ENCODE data around the gene CD74.

CD74 gene

GRCh38 chr5:150409638-150410523 is 2.8 kb downstream of the CD74 start:
- peak; percentile 90 for DNase-seq

- DNase-seq, result no peak
These were observed 4.3 kb downstream of the CD74 start for GRCh38 chr5:150408231-150408943.

DNA sequence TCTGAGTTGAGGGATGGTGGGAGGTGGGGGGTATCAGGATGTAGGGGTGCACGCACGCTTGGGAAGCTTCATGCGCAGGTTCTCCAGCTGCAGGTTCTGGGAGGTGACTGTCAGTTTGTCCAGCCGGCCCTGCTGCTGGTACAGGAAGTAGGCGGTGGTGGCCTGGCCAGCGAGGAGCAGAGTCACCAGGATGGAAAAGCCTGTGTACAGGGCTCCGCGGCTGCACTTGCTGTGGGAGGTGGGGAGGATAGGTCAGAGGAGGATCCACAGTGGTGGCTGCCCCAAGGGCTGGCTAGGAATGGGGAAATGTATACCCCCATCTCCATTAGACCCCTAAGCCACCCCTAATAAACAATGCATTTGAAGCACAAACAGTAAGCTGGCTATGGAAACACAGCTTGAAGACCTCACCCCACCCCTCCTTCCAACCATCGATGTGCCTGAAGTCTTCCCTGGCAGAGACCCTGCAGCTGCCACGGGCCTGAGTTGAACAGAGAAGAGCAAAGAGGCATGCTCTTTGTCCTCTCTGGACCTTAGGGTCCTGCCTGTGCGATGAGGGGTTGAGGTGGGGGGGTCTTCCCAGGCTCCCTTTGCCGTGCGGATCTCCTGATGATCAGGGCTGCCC is 5.5 kb downstream of the CD74 start:
- DNase-seq, result no peak

- no peak for DNase-seq
These were observed 6.0 kb downstream of the CD74 start for GRCh38 chr5:150406723-150407095.

DNA sequence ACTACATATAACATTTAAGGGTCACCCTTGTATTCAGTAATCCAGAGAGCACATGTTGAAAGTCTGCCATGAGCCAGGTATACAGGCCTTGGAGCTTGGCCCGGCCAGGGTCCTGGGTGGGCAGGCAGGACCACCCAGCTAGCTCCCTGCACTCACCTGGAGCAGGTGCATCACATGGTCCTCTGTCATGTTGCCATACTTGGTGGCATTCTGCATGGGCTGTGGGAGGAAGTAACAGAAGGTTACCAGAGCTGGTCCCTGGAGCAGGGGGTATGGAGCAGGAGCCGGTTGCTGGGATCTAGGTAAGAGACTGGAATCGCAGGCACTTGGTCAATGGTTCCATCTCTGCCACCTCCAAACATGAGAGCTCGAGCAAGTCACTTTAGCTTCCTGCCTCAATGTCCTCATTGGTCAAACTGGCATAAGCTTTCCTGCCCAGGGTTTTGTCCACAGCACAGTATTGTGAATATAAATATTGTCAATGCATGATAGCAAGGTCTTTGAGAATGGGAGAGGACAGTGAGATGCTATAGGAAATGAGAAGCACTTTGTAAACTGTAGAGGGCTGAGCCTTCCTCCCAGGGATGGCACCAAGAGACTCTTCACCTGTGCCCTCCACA is 6.5 kb downstream of the CD74 start:
- no peak for DNase-seq

DNA sequence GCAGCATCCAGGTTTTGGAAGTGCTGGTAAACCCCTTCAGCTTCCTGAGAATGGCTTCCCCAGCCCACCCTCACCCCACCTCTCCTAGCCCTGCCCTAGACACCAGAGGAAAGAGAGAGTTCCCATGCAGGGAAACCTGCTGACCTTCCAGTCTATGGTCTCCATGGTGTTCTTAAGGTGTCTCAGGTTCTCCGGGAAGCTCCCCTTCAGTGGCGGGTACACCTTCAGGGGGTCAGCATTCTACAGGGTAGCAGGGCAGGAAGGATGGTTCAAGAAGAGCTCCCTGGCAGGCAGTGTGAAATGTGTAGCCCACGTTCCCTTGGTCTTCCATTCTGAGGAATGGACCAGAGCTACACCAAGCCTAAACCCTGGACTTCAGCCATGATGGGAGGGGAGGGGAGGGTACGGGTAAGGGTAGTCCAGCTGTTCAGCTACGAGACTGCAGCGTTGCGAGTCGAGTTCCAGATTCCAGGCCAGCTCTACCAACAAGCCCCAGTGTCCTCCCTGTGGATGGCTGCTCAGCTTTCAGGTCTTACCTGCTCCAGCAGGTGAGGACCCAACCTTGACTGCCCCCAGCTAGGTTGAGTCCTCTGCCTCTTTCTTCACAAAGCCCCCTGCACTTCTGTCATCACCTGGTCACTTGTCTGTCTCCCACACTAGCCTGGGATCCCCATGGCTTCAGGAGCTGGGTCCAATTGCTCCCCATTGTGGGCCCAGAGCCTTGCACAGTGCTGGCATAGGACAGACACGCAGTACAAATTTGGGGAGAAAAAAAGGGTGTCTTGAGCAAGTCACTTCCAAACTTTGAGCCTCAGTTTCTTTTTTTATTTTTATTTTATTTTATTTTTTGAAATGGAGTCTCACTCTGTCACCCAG is 7.5 kb downstream of the CD74 start:
- DNase-seq, result no peak

DNA sequence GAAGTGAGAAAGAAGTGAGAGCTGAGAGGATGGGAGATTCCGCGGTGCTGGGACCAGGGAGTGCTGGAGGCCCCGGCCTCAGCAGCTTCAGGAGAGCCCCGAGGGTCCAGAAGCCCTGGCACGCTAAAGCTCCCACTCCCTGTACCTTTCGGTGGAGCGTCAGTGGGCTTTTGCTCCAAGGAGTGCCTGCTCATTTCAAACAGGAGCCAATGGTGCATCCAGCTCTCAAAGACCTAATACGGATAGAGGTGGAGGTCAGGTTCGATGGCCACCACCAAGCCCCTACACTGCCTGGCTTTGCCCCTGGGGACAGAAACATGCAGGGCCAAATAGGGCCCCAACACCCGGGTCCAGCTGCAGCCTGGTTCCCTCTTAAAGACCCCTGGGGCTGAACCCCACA is 8.2 kb downstream of the CD74 start:
- no peak for DNase-seq

- DNase-seq, result no peak
These were observed 8.6 kb downstream of the CD74 start for GRCh38 chr5:150404121-150404520.

- no peak for DNase-seq
These were observed 9.8 kb downstream of the CD74 start for GRCh38 chr5:150402901-150403342.

GRCh38 chr5:150402229-150402773 is 10.4 kb downstream of the CD74 start:
- no peak for DNase-seq

- no peak for DNase-seq
These were observed 11.1 kb downstream of the CD74 start for GRCh38 chr5:150401376-150402228.

GRCh38 chr5:150401076-150401375 is 11.7 kb downstream of the CD74 start:
- DNase-seq, result no peak

- no peak for DNase-seq
These were observed 12.2 kb downstream of the CD74 start for GRCh38 chr5:150400316-150401075.

DNA sequence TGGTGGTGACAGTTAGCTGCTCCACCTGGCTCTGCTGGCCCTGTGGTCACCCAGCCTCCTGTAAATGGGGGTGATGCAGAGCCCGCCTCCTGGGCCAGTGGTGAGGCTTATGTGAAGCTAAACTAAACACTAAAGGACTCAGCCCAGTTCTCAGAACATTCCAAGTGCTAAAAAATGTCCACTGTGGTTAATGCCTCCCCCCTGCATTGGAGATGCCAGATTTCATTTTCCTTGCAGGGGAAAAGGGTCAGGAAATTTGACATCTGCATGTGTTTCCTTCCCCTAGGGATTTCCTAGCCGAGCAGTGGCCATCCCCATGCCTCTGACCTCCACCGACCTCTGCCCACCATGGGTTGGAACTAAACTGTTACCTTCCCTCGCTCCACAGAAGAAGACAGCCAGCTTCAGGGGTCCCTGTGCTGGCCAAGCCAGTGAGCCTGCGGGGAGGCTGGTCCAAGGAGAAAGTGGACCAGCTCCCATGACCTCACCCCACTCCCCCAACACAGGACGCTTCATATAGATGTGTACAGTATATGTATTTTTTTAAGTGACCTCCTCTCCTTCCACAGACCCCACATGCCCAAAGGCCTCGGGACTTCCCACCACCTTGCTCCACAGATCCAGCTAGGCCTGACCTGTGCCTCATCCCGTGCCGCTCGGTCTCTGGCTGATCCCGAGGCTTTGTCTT is 13.0 kb downstream of the CD74 start:
- DNase-seq, result no peak

- no peak for DNase-seq
These were observed 13.8 kb downstream of the CD74 start for GRCh38 chr5:150398722-150399523.

DNA sequence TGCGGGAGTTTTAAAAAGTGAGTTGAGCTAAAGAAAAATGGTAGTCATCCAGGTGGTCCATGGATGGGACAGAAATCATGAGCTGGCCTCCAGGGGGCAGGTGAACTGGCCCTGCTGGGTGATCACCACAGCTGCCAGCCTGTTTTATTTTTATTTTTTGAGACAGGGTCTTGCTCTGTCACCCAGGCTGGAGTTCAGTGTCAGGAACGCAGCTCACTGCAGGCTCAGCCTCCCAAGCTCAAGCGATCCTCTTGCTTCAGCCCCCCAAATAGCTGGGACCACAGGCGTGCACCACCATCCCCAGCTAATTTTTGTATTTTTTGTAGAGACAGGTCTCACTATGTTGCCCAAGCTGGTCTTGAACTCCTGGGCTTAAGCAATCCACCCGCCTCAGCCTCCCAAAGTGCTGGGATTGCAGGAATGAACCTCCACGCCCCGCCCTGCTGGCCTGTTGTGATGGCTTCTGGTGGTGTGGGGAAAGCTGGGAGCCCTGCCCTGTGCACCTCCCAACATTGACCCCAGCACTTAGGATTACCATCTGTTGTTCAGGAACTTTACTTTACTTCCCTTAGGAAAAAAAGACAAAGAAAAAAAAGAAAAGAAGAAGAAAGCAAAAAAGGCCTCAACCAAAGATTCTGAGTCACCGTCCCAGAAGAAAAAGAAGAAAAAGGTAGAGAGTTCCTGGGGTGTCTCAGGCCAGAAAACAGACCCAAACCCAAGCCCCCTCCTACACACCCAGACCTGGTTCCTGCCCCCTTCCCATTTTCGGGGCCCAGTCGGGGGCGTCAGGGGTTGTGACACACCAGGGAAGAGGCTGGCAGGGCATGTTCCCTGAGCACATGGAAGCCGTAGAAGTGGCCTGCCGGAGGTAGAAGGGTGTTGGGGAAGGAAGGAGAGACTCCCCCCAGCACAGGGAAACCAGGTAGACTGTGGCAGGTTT is 14.7 kb downstream of the CD74 start:
- no peak for DNase-seq

GRCh38 chr5:150397146-150397781 is 15.4 kb downstream of the CD74 start:
- no peak for DNase-seq
